GM12878 (cell line): Measurements from ENCODE around the gene DNAJB4. TPM values are rescaled to one million over a fixed set of nuclear protein-coding genes. Genes with fewer than 3 reads are reported as not detected.
A peak's percentile ranks its signal among the peaks of the same experiment; 100 is the strongest.

Experiments used
- ASH2L ChIP-seq: fragments of 300-600, 200-600 bp; sonication (generic); IDR thresholded peaks from 2 replicates; pipeline ENCODE4 v1.6.1; 2017; ENCODE audit warnings: low read depth, mild to moderate bottlenecking, borderline replicate concordance
- ATF7 ChIP-seq: fragments of 450-650 bp; IDR thresholded peaks from 2 replicates; pipeline ENCODE4 v1.6.1; 2016; ENCODE audit warnings: low read depth, mild to moderate bottlenecking
- BCL11A ChIP-seq: IDR thresholded peaks from 2 replicates; pipeline ENCODE4 v1.6.1; 2011; ENCODE audit warnings: low read depth, low read length
- BHLHE40 ChIP-seq, 2 experiments: fragments of 450-650 bp in 1 of 2; IDR thresholded peaks; 2 replicates each; pipeline ENCODE4 v1.6.1; 2011 to 2017; ENCODE audit warnings: low read depth in 2 of 2, borderline replicate concordance in 1 of 2, improper control_type of control experiment in 1 of 2, low read length in 1 of 2, mild to moderate bottlenecking in 1 of 2
- BRCA1 ChIP-seq: IDR thresholded peaks from 2 replicates; pipeline ENCODE4 v1.6.1; 2011; ENCODE audit warnings: low read depth, low read length, improper control_type of control experiment
- CBFB ChIP-seq: IDR thresholded peaks from 2 replicates; pipeline ENCODE4 v1.6.1; 2016; ENCODE audit warnings: antibody characterized with exemption, low read depth
- CHD1 ChIP-seq: IDR thresholded peaks from 2 replicates; pipeline ENCODE4 v1.6.1; 2012; ENCODE audit warnings: low read depth, low read length, improper control_type of control experiment
- CHD2 ChIP-seq: IDR thresholded peaks from 2 replicates; pipeline ENCODE4 v1.6.1; 2011; ENCODE audit warnings: low read depth, low read length, improper control_type of control experiment, borderline replicate concordance
- ESRRA ChIP-seq: IDR thresholded peaks from 2 replicates; pipeline ENCODE4 v1.6.1; 2012; ENCODE audit warnings: mild to moderate bottlenecking, low read length, improper control_type of control experiment
- FOS ChIP-seq: IDR thresholded peaks from 3 replicates; pipeline ENCODE4 v1.6.1; 2011; ENCODE audit warnings: borderline replicate concordance; ENCODE audit not compliant: insufficient read length; ENCODE audit errors: extremely low read depth
- MYC ChIP-seq: IDR thresholded peaks from 2 replicates; pipeline ENCODE4 v1.6.1; 2011; ENCODE audit warnings: mild to moderate bottlenecking, low read length, moderate library complexity, inconsistent platforms; ENCODE audit not compliant: insufficient read depth, insufficient replicate concordance, insufficient read length, severe bottlenecking
- NBN ChIP-seq: fragments of 450-650 bp; IDR thresholded peaks from 2 replicates; pipeline ENCODE4 v1.6.1; 2016
- NFIC ChIP-seq: IDR thresholded peaks from 2 replicates; pipeline ENCODE4 v1.6.1; 2012; ENCODE audit warnings: low read depth, mild to moderate bottlenecking, inconsistent platforms, low read length, moderate library complexity
- NFYA ChIP-seq: IDR thresholded peaks from 2 replicates; pipeline ENCODE4 v1.6.1; 2011; ENCODE audit warnings: low read depth, mild to moderate bottlenecking, low read length, improper control_type of control experiment, borderline replicate concordance
- NR2F1 ChIP-seq: fragments of 450-650 bp; conservative IDR thresholded peaks from 2 replicates; pipeline ENCODE4 v1.6.1; 2017; ENCODE audit warnings: mild to moderate bottlenecking
- NRF1 ChIP-seq: conservative IDR thresholded peaks from 2 replicates; pipeline ENCODE4 v1.6.1; 2011; ENCODE audit warnings: mild to moderate bottlenecking, low read depth, low read length, improper control_type of control experiment
- SMAD1 ChIP-seq: fragments of 450-650 bp; IDR thresholded peaks from 2 replicates; pipeline ENCODE4 v1.6.1; 2018; ENCODE audit warnings: mild to moderate bottlenecking, low read depth; ENCODE audit not compliant: partially characterized antibody
- SREBF2 ChIP-seq: IDR thresholded peaks from 2 replicates; pipeline ENCODE4 v1.6.1; 2012; ENCODE audit warnings: mild to moderate bottlenecking, low read length
- SRF ChIP-seq, 2 experiments: IDR thresholded peaks; 2 replicates each; pipeline ENCODE4 v1.6.1; 2011; ENCODE audit warnings: low read depth in 2 of 2, low read length in 2 of 2, mild to moderate bottlenecking in 1 of 2, moderate library complexity in 1 of 2
- TCF3 ChIP-seq: IDR thresholded peaks from 2 replicates; pipeline ENCODE4 v1.6.1; 2012; ENCODE audit warnings: low read depth, mild to moderate bottlenecking, low read length, borderline replicate concordance; ENCODE audit not compliant: insufficient read depth
- YY1 ChIP-seq: IDR thresholded peaks from 2 replicates; pipeline ENCODE4 v1.6.1; 2011; ENCODE audit warnings: low read depth, mild to moderate bottlenecking, low read length
- ZBED1 ChIP-seq: IDR thresholded peaks from 2 replicates; pipeline ENCODE4 v1.6.1; 2016; ENCODE audit warnings: borderline replicate concordance
- polyA plus RNA-seq, 11 experiments: library from polyadenylated mRNA; depleted of rRNA in 4 of 11; unstranded in 6 of 11; stranded (reverse) in 5 of 11; fragments of >200 nt; fragmentation: Nextera tagmentation in 4 of 11; fragmentation: Illumina TruSeq in 1 of 11; extraction: Ambion mirVana in 4 of 11; extraction: Trizol in 1 of 11; gene quantifications; 1 replicate in 1 of 11; 2 replicates in 10 of 11; pipeline versions ENCODE4 v1.2.1 to v1.2.3, GENCODE V29; 2011 to 2016; ENCODE audit warnings: inconsistent platforms in 2 of 11, missing spikeins in 2 of 11, low read depth in 1 of 11
- total RNA-seq, 4 experiments: library from RNA; depleted of rRNA in 3 of 4; stranded (reverse); fragments of >200 nt in 3 of 4; fragmentation: Illumina TruSeq in 1 of 4; extraction: Trizol in 1 of 4; gene quantifications; 2 replicates each; pipeline versions ENCODE4 v1.2.1 to v1.2.3, GENCODE V29; 2013 to 2021
- TF ChIP-seq, protein P1 (sequence below): fragments of 450-650 bp; IDR thresholded peaks from 2 replicates; pipeline ENCODE4 v1.6.1; 2018; ENCODE audit warnings: borderline replicate concordance, mild to moderate bottlenecking; ENCODE audit not compliant: partially characterized antibody
- TF ChIP-seq, protein P2 (sequence below): fragments of 450-650 bp; IDR thresholded peaks from 2 replicates; pipeline ENCODE4 v1.6.1; 2016; ENCODE audit warnings: mild to moderate bottlenecking
- TF ChIP-seq, protein P3 (sequence below), 3 experiments: IDR thresholded peaks in 2 of 3; conservative IDR thresholded peaks in 1 of 3; 2 replicates each; pipeline ENCODE4 v1.5.1; 2011; ENCODE audit warnings: low read depth in 3 of 3, low read length in 3 of 3, mild to moderate bottlenecking in 3 of 3, control low read depth in 2 of 3, moderate library complexity in 2 of 3, inconsistent platforms in 1 of 3, mixed read lengths in 1 of 3; ENCODE audit not compliant: control insufficient read depth in 2 of 3, insufficient read depth in 1 of 3; ENCODE audit errors: extremely low read depth in 1 of 3

DNAJB4 gene
- total and polyA plus RNA-seq, 10 of the 15 experiments (the other 5 are each of a cell fraction or from before 2014, with no cell fraction given) = 3.8 to 10.5 (median 6.6) TPM

- TF ChIP-seq, protein P1, sequence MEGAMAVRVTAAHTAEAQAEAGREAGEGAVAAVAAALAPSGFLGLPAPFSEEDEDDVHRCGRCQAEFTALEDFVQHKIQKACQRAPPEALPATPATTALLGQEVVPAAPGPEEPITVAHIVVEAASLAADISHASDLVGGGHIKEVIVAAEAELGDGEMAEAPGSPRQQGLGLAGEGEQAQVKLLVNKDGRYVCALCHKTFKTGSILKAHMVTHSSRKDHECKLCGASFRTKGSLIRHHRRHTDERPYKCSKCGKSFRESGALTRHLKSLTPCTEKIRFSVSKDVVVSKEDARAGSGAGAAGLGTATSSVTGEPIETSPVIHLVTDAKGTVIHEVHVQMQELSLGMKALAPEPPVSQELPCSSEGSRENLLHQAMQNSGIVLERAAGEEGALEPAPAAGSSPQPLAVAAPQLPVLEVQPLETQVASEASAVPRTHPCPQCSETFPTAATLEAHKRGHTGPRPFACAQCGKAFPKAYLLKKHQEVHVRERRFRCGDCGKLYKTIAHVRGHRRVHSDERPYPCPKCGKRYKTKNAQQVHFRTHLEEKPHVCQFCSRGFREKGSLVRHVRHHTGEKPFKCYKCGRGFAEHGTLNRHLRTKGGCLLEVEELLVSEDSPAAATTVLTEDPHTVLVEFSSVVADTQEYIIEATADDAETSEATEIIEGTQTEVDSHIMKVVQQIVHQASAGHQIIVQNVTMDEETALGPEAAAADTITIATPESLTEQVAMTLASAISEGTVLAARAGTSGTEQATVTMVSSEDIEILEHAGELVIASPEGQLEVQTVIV = peak; percentile 69
- TF ChIP-seq NFYA (no peak), ASH2L (no peak), NRF1 (0 out of 2 replicates have a peak, but pooled peaks have one; percentile 12), TCF3 (no peak), SMAD1 (peak; percentile 71), YY1 (peak; percentile 96), BCL11A (no peak), BHLHE40 (IDR thresholded peaks at IDR 0.05; ENCODE audit: borderline replicate concordance in 1 of 2, low read depth in 2 of 2, low read length in 1 of 2) (peak; percentile 71 to 75; a peak in 3 of 4 replicates), NBN (peak; percentile 97), FOS (no peak), CHD2 (peak; percentile 98), ZBED1 (peak; percentile 78; the same call in 1 of the 2 replicates), MYC (peak; percentile 47), ATF7 (peak; percentile 58; the same call in 1 of the 2 replicates), NFIC (no peak), SREBF2 (no peak), ESRRA (0 out of 2 replicates have a peak, but pooled peaks have one; percentile 20), BRCA1 (peak; percentile 87), SRF (IDR thresholded peaks at IDR 0.05; ENCODE audit: low read depth in 2 of 2, low read length in 2 of 2) (no peak; a peak in 1 of 4 replicates), NR2F1 (peak; percentile 34; the same call in 1 of the 2 replicates), CBFB (peak; percentile 96), CHD1 (0 out of 2 replicates have a peak, but pooled peaks have one; percentile 16)
- TF ChIP-seq, protein P2, sequence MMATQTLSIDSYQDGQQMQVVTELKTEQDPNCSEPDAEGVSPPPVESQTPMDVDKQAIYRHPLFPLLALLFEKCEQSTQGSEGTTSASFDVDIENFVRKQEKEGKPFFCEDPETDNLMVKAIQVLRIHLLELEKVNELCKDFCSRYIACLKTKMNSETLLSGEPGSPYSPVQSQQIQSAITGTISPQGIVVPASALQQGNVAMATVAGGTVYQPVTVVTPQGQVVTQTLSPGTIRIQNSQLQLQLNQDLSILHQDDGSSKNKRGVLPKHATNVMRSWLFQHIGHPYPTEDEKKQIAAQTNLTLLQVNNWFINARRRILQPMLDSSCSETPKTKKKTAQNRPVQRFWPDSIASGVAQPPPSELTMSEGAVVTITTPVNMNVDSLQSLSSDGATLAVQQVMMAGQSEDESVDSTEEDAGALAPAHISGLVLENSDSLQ = peak; percentile 78
- TF ChIP-seq, protein P3, sequence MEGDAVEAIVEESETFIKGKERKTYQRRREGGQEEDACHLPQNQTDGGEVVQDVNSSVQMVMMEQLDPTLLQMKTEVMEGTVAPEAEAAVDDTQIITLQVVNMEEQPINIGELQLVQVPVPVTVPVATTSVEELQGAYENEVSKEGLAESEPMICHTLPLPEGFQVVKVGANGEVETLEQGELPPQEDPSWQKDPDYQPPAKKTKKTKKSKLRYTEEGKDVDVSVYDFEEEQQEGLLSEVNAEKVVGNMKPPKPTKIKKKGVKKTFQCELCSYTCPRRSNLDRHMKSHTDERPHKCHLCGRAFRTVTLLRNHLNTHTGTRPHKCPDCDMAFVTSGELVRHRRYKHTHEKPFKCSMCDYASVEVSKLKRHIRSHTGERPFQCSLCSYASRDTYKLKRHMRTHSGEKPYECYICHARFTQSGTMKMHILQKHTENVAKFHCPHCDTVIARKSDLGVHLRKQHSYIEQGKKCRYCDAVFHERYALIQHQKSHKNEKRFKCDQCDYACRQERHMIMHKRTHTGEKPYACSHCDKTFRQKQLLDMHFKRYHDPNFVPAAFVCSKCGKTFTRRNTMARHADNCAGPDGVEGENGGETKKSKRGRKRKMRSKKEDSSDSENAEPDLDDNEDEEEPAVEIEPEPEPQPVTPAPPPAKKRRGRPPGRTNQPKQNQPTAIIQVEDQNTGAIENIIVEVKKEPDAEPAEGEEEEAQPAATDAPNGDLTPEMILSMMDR (IDR thresholded peaks at IDR 0.05 in 2 of 3, conservative IDR thresholded peaks at IDR 0.05 in 1 of 3; ENCODE audit: control insufficient read depth in 2 of 3, extremely low read depth in 1 of 3, insufficient read depth in 1 of 3, low read depth in 3 of 3, low read length in 3 of 3) = peak; percentile 77 to 84 (median 81)
Observed at GRCh38 chr1:77978969-77979876, 25.5 kb upstream of the DNAJB4 start, which contains the start of gene FUBP1 (continued).
